ENCODE data around the gene CELF5.

CELF5 gene

DNA sequence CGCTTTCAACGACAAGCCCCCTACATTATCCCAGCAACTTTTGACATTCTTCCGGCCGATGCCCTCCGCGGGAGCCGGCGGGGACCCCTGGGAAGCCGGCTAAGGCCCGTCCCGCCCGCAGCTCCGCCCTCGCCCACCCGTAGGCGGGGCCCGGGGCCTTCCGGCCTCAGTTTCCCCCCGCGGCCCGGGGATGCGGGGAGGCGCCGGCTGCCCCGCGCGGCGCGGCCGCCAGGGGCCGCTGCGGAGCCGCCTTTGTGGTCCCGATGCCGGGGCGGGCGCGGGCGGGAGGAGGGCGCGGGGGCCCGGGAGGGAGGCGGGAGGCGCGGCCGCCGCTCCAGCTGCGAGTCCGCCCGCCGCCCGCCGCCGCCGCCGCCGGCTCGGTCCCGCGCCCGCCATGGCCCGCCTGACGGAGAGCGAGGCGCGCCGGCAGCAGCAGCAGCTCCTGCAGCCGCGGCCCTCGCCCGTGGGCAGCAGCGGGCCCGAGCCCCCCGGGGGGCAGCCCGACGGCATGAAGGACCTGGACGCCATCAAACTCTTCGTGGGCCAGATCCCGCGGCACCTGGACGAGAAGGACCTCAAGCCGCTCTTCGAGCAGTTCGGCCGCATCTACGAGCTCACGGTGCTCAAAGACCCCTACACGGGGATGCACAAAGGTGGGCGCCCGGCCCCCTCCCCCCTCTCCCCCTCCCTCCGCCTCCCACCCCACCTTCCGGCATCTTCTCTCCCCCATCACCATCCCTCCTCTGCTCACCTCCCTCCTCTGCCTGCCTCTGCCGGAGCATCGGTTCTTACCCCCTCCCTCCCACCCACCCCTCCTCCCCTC lies at the start of gene CELF5:
CELF5 (plus strand) TSS at position 316 of the 823 bp plus-strand sequence; CDS start at position 395, 79 bp downstream.
- no peak for DNase-seq

GRCh38 chr19:3175781-3176714 lies 48.4 kb upstream of the CELF5 start:
- no peak for DNase-seq

GRCh38 chr19:3176715-3177501 lies 47.6 kb upstream of the CELF5 start:
- DNase-seq, result no peak

DNA sequence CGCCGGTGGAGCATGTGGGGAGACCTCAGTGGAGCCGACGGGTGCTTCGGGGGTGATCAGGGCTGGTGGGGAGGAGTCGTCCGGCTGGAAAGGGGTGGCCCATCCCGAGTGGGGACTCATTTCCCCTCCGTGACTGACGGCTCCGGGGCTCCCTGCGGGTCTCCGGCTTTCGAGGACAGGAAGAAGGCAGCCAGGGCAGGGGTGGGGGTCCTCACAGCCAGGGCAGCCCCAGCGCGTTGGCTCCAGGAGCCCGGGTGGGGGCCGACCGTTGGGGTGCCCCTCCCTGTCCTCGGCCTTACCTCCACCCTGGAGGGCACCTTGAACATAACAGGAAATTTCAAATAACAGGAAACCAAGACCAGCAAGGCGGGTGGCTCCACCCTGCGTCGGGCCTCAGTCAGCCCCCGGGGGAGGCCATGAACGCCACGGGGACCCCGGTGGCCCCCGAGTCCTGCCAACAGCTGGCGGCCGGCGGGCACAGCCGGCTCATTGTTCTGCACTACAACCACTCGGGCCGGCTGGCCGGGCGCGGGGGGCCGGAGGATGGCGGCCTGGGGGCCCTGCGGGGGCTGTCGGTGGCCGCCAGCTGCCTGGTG lies 46.0 kb upstream of the CELF5 start, which contains the start of gene S1PR4:
S1PR4 (plus strand) TSS at position 393 of the 596 bp plus-strand sequence; CDS start at position 417, 24 bp downstream.
- DNase-seq, result no peak

DNA sequence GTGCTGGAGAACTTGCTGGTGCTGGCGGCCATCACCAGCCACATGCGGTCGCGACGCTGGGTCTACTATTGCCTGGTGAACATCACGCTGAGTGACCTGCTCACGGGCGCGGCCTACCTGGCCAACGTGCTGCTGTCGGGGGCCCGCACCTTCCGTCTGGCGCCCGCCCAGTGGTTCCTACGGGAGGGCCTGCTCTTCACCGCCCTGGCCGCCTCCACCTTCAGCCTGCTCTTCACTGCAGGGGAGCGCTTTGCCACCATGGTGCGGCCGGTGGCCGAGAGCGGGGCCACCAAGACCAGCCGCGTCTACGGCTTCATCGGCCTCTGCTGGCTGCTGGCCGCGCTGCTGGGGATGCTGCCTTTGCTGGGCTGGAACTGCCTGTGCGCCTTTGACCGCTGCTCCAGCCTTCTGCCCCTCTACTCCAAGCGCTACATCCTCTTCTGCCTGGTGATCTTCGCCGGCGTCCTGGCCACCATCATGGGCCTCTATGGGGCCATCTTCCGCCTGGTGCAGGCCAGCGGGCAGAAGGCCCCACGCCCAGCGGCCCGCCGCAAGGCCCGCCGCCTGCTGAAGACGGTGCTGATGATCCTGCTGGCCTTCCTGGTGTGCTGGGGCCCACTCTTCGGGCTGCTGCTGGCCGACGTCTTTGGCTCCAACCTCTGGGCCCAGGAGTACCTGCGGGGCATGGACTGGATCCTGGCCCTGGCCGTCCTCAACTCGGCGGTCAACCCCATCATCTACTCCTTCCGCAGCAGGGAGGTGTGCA lies 45.3 kb upstream of the CELF5 start:
- DNase-seq, result no peak

GRCh38 chr19:3179739-3180293 lies 44.6 kb upstream of the CELF5 start:
- DNase-seq, result no peak

DNA sequence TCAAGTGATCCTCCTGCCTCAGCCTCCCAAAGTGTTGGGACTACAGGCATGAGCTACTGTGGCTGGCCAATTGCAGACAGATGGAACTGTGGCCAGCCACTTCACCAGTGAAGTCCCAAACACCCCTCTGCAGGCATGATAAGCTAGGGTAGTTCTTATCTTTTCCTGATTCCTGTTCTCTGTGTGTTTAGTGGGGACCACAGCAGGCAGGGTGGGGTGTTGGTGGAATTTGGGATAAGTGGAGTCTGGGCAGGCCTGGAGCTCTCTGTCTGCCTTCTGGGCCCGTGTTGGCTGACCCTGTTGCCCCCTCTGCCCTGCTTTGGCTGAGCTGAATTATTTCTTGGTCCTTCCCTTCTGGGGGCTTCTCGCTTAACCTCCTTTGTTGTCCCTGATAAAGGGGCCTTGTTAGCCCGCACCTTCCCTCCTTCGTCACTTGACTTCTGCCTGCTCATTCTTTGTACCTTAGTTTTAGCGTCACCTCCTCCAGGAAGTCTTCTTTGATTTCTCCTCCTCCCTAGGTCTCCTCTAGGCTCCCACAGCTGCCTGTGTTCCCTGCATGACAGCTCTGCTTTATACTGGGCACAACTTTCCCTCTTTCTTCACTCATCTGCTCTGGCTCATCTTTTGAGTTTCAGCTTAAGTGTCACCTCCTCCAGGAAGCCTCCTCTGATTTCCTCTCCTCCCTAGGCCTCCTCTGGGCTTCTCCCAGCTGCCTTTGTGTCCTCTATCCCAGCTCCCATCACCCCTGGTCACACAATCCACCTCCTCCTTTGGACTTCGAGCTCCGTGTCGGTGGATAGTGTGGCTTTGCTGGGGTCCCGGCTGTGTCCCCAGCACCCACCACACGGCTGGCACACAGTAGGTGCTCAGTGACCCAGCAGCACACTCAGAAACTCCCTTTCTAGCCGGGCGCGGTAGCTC lies 40.5 kb upstream of the CELF5 start:
- DNase-seq, result no peak

- peak; percentile 55 for DNase-seq
Measured at GRCh38 chr19:3184847-3185460, 39.5 kb upstream of the CELF5 start.

DNA sequence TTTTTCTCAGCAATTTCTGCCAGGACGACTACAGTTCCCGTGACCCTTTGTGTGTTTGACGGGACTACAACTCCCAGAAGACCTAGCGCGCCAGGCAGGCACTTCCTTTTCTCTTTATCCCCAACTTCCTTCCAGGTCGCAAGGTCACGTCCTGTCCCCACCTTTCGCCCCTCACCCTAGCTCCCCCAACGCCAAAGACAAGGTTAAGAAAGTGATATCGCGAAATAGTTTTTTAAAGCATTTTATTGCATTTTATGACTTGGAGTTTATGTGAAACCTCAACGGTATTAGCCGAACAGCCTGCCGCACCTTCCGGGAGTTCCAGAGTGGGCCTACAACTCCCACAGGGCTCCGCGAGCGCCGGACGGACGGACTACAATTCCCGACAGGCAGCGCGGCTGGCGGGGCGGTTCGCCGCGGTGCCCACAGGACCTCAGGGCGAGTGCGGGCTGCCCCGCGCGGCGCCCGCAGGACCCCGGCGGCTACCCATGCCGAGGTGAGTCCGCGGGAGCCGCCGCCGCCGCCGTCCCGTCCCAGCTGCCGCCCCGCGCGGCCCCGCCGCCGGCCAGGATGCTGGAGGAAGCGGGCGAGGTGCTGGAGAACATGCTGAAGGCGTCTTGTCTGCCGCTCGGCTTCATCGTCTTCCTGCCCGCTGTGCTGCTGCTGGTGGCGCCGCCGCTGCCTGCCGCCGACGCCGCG lies 38.9 kb upstream of the CELF5 start, which contains the start of gene NCLN:
NCLN (plus strand) TSS at position 470 of the 699 bp plus-strand sequence; CDS start at position 571, 101 bp downstream.
- peak; percentile 82 for DNase-seq

DNA sequence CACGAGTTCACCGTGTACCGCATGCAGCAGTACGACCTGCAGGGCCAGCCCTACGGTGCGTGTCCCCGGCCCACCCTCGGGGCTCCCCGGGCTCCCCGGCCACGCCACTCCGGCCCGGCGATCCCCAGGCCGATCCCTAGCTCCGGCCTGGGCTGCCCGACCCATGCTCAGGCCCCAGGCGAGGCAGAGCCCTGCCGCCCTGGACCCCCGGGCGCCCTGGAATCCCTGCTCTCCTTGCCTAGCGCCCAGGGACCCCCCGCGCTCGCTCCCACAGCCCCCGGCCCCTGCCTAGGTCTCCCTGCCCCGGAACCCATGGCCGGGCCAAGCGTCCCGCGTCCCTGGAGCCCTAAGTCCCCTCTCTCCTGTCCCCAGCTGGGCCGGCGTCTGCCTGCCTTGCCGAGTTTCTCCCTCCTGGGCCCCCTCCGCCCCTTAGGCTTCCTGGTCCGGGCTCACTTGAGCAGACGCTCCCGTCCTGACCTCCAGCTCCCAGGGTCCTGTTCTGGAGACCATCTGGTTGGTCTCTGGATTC lies 38.2 kb upstream of the CELF5 start:
- no peak for DNase-seq

GRCh38 chr19:3186891-3187661 lies 37.4 kb upstream of the CELF5 start:
- DNase-seq, result no peak

- no peak for DNase-seq
Measured at GRCh38 chr19:3187662-3188511, 36.6 kb upstream of the CELF5 start.

DNA sequence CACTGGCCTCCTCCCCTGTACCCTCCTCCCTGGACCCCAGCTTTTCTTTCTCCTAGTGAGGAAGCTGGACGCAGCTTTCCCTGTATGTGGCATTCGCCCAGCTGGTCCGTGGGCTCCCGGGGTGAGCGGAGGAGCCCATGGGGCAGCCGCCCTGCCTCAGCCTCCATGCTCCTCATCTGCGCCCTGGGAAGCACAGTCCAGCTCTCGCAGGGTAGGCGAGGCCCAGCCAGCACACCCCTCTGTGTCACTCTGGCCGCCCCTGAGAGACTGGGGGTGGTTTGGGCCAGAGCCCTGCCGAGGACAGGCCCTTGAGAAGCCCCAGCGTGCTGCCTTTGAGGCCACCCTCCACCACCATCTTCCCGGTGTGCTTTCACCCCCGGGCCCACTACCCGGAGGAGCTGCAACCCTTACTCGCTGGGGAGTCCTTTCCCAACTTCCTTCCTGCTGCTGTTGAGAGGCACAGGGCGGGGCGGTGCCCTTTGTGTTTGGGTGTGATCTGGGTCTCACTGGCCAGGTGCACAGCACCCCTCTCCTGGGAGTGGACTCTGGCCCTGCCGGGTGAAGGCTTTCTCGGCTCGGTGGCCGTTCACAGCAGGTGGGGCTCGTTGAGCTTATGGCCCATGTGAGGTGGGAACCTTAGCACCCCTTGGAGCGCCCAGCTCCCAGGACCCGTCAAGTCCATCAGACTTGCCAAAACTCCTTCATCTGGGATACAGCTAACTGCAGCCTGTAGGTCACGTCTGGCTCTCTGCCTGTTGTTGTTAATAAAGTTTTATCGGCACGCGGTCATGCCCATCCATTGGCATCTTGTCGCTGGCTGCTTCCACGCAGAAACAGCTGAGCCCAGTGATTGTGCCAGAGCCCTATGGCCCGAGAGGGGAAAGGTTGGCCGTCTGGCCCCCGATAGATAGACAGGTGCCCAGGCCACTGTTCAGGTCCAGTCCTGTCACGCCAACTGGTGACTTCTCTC lies 35.5 kb upstream of the CELF5 start:
- DNase-seq, result no peak

DNA sequence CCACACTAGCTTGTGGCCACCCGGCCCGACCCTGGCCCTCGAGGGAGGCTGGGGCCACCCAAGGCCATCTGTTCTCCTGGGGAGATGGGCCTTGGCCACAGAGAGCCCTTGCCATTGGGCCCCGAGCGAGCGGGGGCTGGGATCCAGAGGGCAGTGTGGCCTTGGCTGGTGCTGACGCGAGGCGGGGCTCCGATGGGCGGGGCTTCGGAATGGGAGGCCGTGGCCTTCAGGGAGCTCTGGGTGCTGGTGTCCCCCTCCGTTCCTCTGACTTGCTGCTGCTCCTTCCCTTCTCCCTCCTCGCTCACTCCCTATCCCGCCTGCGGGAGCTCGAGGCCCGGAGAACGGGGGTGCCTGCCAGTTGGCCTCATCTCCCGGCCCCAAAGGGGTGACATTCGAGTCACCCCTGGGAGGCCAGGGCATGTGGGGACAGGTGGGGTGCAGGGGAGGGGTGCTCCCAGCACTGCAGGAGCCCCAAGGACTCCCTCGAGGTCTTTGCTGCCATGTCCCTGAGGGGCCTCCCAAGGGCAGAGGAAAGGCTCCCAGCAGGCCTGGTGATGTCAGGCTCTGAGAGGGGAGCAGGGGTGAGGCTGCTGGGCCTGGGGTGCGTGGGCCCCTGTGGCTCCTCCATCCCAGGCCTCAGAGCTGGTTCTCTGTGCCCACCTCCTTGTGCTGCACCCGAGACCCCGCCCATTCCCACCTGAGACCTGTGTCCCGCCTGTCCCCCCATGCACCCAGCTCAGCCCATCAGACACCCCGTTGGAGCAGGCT lies 34.6 kb upstream of the CELF5 start:
- no peak for DNase-seq

- no peak for DNase-seq
Measured at GRCh38 chr19:3190470-3190770, 34.0 kb upstream of the CELF5 start.

All from NCI-H748 treated with DMSO at 0.1 percent for 48 hours (cell line).